Measurements from ENCODE around the gene ARHGAP26.

Gene ARHGAP26

GRCh38 chr5:143230676-143230996 is 460.5 kb downstream of the ARHGAP26 start:
- TF ChIP-seq, protein P1, sequence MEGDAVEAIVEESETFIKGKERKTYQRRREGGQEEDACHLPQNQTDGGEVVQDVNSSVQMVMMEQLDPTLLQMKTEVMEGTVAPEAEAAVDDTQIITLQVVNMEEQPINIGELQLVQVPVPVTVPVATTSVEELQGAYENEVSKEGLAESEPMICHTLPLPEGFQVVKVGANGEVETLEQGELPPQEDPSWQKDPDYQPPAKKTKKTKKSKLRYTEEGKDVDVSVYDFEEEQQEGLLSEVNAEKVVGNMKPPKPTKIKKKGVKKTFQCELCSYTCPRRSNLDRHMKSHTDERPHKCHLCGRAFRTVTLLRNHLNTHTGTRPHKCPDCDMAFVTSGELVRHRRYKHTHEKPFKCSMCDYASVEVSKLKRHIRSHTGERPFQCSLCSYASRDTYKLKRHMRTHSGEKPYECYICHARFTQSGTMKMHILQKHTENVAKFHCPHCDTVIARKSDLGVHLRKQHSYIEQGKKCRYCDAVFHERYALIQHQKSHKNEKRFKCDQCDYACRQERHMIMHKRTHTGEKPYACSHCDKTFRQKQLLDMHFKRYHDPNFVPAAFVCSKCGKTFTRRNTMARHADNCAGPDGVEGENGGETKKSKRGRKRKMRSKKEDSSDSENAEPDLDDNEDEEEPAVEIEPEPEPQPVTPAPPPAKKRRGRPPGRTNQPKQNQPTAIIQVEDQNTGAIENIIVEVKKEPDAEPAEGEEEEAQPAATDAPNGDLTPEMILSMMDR (IDR thresholded peaks at IDR 0.05; ENCODE audit: extremely low read depth, insufficient read depth, missing control alignments), result no peak
- no peak for DNase-seq (ENCODE audit: low spot score)
- in situ Hi-C loops (cut with MboI; ENCODE audit: low pct_unique_long_range_greater_than_20kb, low sequenced_read_pairs, unreplicated experiment), result no loop called here

DNA sequence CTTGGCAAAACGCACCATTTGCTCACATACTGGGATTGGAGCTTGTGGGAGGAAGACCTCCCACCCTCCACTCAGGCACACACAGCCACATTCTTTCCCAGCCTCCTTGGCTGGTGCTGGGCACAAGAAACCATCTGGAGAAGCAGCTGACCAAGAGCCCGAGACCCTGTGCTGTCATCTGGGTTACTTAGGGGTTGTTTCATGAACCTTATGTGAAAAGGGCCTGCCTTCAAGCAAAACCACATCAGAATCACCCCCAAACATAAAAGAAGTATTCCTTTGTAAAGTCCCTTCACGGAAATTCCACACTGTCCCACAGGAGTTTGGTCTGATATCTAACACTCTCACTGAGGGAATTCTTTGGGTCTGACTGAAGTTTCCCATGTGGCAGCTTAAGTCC is 461.2 kb downstream of the ARHGAP26 start:
- in situ Hi-C loops (cut with MboI; ENCODE audit: low pct_unique_long_range_greater_than_20kb, low sequenced_read_pairs, unreplicated experiment), result no loop called here
- TF ChIP-seq, protein P1 (IDR thresholded peaks at IDR 0.05; ENCODE audit: extremely low read depth, insufficient read depth, missing control alignments), result no peak
- DNase-seq (ENCODE audit: low spot score), result no peak

DNA sequence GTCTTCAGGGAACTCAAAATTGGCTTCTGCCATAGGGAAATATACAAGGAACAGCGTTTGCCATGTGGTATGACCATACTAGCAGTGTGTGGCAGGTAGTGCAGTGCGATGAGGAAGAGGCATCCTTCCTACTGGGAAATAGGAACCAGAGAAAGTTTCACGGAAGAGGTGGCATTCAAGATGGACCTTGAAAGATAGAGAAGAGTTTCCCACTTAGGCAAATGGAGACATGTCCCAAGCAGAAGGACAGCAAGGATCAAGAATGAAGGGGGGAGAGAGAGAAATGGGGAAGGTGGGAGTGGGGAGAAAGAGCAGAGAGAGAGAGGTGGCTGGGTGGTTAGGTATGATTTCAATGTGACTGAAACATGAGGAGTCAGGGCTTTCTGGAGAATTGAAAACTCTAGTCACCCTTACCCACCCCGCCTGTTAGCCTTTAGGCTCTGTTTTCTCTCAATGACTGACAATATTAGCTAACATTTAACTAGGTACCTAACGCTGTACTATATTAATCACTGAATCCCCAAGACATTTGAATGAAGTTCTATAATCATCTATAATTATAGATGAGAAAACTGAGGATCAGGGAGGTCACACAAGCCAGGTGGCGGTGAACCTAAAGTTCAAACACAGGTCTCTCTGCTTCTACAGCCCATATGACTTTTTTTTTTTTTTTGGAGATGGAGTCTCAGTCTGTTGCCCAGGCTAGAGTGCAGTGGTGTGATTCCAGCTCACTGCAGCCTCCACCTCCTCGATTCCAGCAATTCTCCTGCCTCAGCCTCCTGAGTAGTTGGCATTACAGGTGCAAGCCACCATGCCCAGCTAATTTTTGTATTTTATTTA is 462.0 kb downstream of the ARHGAP26 start:
- no peak for DNase-seq (ENCODE audit: low spot score)
- in situ Hi-C loops (cut with MboI; ENCODE audit: low pct_unique_long_range_greater_than_20kb, low sequenced_read_pairs, unreplicated experiment), result no loop called here
- TF ChIP-seq, protein P1 (IDR thresholded peaks at IDR 0.05; ENCODE audit: extremely low read depth, insufficient read depth, missing control alignments), result no peak

DNA sequence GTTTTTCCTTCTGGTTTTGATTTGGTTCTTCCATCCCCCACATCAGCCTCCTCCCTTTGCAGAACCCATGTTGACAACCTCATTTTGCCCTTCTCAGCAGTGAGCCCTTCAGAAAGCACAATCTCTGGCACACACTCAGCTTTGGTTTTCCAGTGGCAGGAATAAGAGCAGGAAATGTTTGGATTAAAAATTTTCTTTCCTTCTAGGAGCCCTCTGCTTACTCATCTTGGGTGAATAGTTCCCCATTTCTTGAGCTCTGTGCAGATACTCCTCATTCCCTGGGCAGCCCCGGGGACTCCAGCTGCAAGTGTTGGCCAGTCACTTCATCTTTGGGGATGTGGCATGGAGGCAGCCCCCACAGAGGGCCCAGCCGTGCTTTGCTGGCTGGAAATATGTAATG is 462.9 kb downstream of the ARHGAP26 start:
- TF ChIP-seq, protein P1 (IDR thresholded peaks at IDR 0.05; ENCODE audit: extremely low read depth, insufficient read depth, missing control alignments), result no peak

DNA sequence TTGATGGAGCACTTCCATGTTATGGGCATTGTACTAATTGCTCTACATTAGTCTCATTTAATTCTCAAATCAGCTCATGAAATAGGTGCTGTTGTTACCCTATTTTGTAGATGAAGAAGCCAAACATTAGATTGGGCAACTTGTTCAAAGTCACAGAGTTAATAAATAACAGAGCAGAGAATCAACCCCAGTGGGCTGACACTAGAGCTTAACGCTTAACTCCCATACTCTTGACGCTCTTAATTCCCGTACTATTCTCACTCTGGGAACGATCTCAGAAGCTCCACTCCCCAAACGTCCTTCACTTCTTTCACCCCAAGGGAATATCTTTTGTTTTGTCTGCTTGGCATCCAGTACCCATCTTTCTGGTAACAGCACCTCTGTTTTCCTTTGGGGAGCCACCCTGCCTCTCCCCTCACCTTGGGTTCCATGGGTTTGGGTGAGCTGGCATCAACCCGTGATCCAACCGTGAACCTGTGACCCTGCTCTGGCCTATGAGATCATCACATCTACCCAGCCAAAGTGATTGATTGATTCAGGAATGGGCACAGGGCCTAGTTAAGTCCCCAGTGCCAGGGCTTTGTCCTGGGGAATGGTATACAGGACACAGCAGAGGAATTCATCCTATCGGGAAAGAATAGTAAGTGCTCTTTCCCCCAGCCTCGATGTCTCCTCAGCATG is 464.1 kb downstream of the ARHGAP26 start:
- in situ Hi-C loops (cut with MboI; ENCODE audit: low pct_unique_long_range_greater_than_20kb, low sequenced_read_pairs, unreplicated experiment), result no loop called here
- TF ChIP-seq, protein P1 (IDR thresholded peaks at IDR 0.05; ENCODE audit: extremely low read depth, insufficient read depth, missing control alignments), result no peak
- no peak for DNase-seq (ENCODE audit: low spot score)

More for the DNA sequence above, 462.9 kb downstream of the ARHGAP26 start:
- DNase-seq (ENCODE audit: low spot score), result no peak
- in situ Hi-C loops (cut with MboI; ENCODE audit: low pct_unique_long_range_greater_than_20kb, low sequenced_read_pairs, unreplicated experiment), result no loop called here

- TF ChIP-seq, protein P1 (IDR thresholded peaks at IDR 0.05; ENCODE audit: extremely low read depth, insufficient read depth, missing control alignments), result no peak
- in situ Hi-C loops (cut with MboI; ENCODE audit: low pct_unique_long_range_greater_than_20kb, low sequenced_read_pairs, unreplicated experiment), result no loop called here
- DNase-seq (ENCODE audit: low spot score), result no peak
These were observed 465.2 kb downstream of the ARHGAP26 start for GRCh38 chr5:143235423-143235822.
